GM19099 (cell line): ENCODE results near the gene PPP1R36.

Experiments
- POLR2A ChIP-seq: IDR thresholded peaks from 3 replicates; pipeline ENCODE4 v1.6.1; 2011; ENCODE audit warnings: low read depth; ENCODE audit not compliant: insufficient read length; ENCODE audit errors: extremely low read depth

Gene PPP1R36

DNA sequence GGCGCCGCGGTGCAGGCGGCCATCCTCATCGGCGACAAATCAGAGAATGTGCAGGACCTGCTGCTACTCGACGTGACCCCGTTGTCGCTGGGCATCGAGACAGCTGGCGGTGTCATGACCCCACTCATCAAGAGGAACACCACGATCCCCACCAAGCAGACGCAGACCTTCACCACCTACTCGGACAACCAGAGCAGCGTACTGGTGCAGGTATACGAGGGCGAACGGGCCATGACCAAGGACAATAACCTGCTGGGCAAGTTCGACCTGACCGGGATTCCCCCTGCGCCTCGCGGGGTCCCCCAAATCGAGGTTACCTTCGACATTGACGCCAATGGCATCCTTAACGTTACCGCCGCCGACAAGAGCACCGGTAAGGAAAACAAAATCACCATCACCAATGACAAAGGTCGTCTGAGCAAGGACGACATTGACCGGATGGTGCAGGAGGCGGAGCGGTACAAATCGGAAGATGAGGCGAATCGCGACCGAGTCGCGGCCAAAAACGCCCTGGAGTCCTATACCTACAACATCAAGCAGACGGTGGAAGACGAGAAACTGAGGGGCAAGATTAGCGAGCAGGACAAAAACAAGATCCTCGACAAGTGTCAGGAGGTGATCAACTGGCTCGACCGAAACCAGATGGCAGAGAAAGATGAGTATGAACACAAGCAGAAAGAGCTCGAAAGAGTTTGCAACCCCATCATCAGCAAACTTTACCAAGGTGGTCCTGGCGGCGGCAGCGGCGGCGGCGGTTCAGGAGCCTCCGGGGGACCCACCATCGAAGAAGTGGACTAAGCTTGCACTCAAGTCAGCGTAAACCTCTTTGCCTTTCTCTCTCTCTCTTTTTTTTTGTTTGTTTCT is 7.6 kb upstream of the PPP1R36 start:
- TF ChIP-seq POLR2A, result no peak

GRCh38 chr14:64542836-64543201 is 6.9 kb upstream of the PPP1R36 start:
- TF ChIP-seq POLR2A, result no peak

DNA sequence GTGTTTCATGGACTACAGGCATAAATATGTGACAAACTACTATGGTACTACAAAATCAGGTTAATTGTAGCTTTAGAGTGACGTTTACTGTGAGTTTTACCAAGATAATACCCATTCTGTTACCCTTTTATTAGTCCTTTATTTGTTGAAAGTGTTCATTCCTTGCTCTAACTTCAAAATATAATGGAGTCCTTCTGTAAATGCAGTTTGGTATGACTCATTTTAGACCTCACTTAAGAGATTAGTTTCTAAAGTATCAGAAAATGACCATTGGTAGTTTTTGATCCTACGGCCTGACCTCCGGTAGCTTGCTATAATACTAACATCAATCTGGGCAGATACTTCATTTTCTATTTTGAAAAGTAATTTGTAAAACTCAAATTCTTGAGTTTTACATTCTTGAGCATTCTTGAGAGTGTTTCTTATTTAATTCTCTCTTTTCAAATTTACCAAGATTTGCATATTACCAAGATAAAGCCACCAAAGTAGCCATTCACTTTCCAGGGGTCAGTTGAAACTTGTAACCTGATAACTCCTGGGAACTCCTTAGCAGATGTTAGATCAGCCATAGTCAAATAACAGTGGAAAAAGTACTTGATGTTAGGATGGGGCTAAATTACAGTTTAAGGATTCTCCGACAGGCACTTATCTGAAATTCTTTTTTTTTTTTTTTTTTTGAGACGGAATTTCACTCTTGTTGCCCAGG is 5.0 kb upstream of the PPP1R36 start:
- no peak for TF ChIP-seq POLR2A

DNA sequence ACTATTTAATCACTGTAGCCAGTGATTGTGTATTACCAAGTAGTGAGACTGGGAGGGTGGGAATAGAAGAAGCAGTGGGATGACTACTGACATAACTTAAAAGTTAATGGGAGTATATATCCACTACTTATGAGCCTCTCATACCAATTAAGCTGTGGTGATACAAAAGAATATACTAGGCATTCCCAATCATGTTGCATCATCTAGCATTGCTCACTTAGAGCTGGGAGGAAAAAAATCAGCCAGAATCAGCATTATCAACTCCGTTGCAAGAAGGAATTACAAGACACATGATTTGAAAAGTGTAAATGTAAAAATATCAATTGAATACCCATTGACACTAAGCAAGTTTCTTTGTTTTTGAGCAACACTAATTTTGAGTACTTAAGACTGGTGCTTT is 745 bp upstream of the PPP1R36 start:
- TF ChIP-seq POLR2A, result no peak

DNA sequence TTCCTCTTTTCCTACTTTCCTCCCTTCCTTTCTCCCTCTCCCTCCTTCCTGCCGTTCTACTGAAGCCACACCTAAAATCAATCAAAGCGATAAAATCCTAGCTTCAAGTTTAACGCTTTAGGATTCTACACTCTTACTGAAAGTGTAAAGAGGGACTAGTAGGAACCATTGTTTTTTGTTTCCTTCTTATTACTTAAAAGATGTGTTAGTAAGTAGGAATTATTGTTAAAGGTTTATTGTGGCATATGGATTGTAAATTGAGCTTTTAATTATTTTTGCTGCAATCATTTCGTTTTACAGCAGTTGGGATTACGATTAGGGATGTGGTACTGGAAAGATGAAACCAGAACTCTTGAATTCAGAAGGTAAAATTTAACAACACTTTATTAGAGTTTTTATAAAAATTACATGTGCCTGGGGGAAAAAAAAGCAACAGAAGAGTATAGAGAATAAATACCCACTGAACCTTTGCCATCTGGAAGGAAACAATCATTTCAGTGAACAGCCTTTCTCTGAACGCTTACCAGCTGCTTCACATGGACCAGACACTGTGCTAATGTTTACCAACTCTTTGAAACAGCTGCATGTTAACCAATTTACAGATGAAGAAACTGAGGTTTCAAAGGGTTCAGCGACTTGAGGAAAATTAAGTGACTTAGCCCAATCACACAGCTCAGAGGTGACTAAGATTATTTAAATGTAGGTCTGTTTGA is 1.0 kb downstream of the PPP1R36 start:
- no peak for TF ChIP-seq POLR2A

GRCh38 chr14:64554556-64554955 is 4.8 kb downstream of the PPP1R36 start:
- no peak for TF ChIP-seq POLR2A

DNA sequence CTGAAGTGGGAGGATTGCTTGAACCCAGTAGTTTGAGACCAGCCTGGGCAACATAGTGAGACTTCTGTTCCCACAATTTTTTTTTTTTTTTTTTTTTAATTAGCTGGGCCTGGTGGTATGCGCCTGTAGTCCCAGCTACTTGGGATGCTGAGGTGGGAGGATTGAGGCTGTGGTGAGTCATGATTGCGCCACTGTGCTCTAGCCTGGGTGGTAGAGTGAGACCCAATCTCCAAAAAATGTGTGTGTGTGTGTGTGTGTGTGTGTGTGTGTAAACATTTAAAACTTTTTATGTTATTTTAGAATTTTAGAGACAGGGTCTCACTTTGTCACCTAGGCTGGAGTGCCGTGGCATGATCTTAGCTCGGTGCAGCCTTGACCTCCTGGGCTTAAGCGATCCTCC is 6.8 kb downstream of the PPP1R36 start:
- TF ChIP-seq POLR2A, result no peak

DNA sequence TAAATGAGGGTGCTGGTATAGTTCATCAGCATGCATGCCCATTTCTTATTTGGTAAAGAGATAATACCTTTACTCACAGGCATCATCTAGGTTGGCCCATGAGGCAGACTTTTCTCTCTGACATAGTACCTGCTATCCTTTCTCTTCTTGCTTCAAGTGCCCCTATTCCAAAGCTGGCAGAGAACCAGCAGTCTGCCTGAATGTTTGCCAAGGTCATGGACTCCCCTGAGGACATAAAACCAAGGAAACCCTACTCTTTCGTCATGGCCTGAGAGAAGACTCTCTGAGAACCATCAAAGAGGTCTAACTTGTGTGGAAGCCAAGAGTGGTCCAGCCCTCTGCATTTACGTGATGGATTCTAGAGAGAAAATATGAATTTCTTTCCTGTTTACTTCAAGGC is 11.9 kb downstream of the PPP1R36 start:
- no peak for TF ChIP-seq POLR2A

GRCh38 chr14:64562436-64562835 is 12.7 kb downstream of the PPP1R36 start:
- TF ChIP-seq POLR2A, result no peak

- no peak for TF ChIP-seq POLR2A
Observed at GRCh38 chr14:64563696-64564095, 13.9 kb downstream of the PPP1R36 start.

DNA sequence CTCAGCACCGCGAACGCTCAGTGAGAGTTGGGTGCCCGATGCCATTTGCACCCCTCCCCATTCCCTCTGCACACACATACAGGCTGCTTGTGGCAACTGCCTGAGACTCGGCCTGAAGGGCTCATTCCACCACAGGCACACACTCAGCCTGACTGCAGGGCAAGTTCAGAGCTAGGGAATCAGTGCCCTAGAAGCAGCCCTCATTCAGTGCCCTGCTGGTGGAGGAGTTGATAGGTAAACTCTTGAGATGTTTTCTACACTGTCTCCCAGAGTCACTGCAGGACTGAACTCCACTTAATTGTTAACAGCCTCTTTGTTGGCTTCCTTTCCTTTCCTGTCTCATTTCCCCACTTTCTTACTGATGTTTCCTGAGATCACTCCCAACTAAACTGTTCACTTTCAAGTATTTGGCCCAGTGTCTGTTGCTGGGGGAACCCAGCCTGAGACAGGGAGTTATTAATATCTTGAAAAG is 16.9 kb downstream of the PPP1R36 start:
- no peak for TF ChIP-seq POLR2A

DNA sequence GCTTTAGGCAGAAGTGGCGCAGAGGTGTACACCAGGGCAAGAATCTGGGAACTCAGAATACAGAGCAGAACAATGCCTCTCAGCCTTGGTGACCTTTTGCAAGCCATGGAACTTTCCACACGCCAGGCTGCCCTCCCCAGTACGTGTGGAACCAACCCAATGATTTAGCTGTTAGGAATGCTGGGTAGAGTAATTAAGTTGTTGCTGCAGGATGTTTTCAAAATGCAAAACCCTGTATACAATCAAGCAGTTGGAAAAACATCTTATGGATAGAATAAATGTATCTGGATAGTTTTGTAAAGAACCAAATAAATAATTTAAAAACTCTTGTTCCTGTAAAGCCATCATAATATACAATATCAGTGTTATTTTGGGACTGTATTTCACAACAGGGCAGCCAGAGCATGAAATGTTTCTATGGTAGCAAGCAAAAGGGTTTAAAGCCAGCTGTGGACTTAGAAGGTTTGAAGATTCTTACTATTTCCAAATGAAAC is 19.4 kb downstream of the PPP1R36 start:
- TF ChIP-seq POLR2A, result no peak

DNA sequence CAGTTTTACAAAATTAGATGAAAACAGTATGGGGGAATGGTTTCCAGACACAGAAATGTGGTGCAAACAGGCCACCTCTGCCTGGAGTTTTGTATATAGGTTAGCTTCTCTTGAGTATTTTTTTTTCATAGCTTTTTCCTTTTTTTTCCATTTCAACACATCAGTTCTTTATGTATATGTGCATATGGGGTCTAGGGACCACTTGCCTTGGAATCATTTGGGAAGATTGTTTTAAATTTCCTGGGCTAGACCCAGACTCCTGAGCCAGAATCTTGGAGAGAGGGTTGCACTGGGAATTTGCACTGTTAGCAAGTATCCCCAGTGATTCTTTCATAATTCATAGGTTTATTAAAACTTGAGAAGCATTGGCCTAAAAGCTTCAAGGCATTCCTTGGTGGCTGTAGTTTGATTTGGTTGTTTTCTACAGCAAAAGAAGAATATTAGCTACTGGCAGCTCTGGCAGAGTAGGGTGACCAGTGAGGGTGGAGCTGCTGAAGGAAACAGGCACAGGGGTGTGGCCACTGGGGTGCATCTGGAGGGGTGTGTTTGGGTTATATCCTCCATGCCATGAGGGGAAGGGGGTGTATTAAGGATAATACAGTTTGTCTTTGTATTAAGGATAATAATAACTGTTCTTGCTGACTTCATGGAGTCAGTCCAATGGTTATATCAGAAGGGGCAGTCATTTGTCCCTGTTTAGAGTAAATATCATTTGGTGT is 22.8 kb downstream of the PPP1R36 start:
- no peak for TF ChIP-seq POLR2A

GRCh38 chr14:64573109-64573508 is 23.3 kb downstream of the PPP1R36 start:
- no peak for TF ChIP-seq POLR2A

- no peak for TF ChIP-seq POLR2A
Observed at GRCh38 chr14:64574371-64575107, 24.8 kb downstream of the PPP1R36 start.

GRCh38 chr14:64577211-64577610 is 27.4 kb downstream of the PPP1R36 start:
- no peak for TF ChIP-seq POLR2A
